Testis (tissue), 2 donors: ENCODE data around the gene KCNF1.

Source experiments
- CTCF ChIP-seq, 3 experiments: fragments of 450-650 bp in 2 of 3; fragments of 200-600 bp in 1 of 3; sonication (generic) in 1 of 3; IDR thresholded peaks; one replicate each; pipeline ENCODE4 v1.5.1; 2016 to 2019; ENCODE audit warnings: antibody characterized with exemption in 3 of 3, mild to moderate bottlenecking in 2 of 3, moderate library complexity in 1 of 3
- POLR2A ChIP-seq: fragments of 450-650 bp; IDR thresholded peaks from one replicate; pipeline ENCODE4 v1.6.1; 2017; ENCODE audit warnings: antibody characterized with exemption, mild to moderate bottlenecking, moderate library complexity

- no peak for TF ChIP-seq POLR2A
- no peak for TF ChIP-seq CTCF (IDR thresholded peaks at IDR 0.05)
Observed at GRCh38 chr2:10903861-10904210, 7.9 kb upstream of the KCNF1 start.
